Measurements from ENCODE around the gene CCDC200.
"Not testable (repeated sequence)": the region's sequence is repeated elsewhere in the genome, so short reads cannot be mapped to it uniquely, and the experiment has no call there.

CCDC200 gene

DNA sequence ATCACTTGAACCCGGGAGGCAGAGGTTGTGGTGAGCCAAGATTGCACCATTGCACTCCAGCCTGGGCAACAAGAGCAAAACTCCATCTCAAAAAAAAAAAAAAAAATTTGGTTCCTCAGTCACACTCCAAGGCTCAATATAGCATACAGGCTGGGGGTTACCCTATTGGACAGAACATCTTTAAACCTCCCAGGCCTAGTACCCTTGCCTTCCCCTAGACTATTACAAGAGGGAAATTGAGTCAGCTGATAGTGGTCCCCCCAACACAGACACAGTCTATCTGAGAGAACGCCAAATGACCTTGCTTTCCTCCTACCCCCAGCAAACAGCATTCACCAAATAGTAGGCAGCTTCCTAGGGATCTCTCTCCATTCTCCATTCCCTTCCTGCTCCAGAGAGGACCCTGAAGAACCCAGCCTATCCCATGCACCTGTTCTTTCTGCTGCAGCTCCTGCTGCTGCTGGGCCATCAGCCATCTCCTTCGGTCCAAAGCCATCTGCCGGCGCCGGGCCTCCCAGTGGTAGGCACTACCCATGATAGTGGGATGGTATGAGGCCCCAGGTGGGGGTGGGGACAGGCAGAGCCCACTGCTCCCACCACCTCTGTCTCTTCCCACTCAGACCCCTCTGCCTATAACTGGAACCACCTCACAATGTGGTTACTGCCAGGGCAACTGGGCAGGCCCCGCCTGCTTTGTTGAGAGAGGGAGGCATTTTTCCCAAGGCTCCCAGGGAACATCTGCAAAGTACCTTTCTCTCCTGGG lies at the start of gene CCDC200:
CCDC200 (minus strand) TSS at position 604 of the 763 bp plus-strand sequence; CDS start at position 535, 69 bp downstream.
- not testable (repeated sequence) for DNase-seq (ENCODE audit: low spot score)

DNA sequence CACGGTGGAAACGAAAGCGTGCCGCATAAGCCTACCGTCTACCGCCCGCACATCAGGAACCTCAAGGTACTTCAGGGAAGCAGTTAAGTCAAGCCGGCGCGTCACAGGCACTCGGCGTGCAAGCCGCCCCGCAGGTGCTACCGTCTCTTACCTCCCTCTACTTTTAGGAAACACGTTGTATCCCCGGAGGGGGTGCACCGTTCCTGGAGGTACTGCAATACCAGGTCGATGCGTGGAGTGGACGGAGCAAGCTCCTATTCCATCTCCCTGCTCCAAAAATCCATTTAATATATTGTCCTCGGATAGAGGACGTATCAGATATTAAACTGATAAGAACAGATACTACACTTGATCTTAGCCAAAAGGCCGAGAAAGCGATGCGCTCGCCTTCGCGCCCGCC lies 44.5 kb upstream of the CCDC200 start:
- DNase-seq (ENCODE audit: low spot score) = not testable (repeated sequence)

DNA sequence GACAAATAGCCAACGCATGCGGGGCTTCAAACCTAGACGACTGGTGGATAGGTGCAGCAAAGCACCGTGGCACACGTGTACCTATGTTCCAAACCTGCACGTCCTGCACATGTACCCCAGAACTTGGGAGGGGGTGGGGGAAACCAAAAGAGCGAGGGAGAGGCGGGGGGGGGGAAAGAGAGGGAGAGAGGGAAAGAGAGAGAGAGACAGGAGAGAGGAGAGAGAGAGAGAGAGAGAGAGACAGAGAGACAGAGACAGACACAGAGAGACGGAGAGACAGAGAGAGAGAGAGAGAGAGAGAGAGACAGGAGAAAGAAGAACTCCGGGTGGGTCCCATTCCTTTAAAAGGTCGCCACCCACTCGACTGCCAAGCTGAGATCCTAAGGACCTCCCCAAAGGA lies 44.1 kb upstream of the CCDC200 start:
- not testable (repeated sequence) for DNase-seq (ENCODE audit: low spot score)

DNA sequence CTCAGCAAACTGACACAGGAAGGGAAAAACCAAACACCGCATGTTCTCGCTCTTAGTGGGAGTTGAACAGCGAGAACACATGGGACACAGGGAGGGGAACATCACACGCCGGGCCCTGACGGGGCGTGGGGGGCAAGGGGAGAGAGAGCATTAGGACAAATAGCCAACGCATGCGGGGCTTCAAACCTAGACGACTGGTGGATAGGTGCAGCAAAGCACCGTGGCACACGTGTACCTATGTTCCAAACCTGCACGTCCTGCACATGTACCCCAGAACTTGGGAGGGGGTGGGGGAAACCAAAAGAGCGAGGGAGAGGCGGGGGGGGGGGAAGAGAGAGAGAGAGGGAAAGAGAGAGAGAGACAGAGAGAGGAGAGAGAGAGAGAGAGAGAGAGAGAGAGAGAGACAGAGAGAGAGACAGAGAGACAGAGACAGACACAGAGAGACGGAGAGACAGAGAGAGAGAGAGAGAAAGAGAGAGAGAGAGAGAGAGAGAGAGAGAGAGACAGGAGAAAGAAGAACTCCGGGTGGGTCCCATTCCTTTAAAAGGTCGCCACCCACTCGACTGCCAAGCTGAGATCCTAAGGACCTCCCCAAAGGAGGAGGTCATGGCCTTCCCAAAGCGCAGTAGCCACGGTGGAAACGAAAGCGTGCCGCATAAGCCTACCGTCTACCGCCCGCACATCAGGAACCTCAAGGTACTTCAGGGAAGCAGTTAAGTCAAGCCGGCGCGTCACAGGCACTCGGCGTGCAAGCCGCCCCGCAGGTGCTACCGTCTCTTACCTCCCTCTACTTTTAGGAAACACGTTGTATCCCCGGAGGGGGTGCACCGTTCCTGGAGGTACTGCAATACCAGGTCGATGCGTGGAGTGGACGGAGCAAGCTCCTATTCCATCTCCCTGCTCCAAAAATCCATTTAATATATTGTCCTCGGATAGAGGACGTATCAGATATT lies 42.4 kb upstream of the CCDC200 start:
- DNase-seq (ENCODE audit: low spot score) = not testable (repeated sequence)

DNA sequence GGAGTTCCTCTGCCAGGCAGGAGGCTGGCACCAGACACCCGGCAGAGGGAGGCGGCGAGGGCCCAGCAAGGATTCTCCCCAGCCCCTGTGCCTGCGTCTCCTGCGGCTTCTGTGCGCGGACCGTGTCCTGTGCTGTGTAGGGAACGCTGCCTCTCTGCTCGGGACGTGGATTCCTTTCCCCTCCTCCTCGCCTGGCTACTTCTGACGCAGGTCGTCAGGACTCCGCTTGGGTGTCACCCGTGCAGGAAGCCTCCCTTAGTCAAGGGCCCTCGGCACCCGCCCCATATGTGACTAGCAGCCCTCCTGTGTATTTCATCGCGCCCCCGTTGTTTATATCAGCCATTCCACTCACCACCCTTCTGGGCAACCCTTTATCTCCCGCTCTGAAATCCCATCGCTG lies 18.0 kb upstream of the CCDC200 start:
- DNase-seq (ENCODE audit: low spot score) = not testable (repeated sequence)

DNA sequence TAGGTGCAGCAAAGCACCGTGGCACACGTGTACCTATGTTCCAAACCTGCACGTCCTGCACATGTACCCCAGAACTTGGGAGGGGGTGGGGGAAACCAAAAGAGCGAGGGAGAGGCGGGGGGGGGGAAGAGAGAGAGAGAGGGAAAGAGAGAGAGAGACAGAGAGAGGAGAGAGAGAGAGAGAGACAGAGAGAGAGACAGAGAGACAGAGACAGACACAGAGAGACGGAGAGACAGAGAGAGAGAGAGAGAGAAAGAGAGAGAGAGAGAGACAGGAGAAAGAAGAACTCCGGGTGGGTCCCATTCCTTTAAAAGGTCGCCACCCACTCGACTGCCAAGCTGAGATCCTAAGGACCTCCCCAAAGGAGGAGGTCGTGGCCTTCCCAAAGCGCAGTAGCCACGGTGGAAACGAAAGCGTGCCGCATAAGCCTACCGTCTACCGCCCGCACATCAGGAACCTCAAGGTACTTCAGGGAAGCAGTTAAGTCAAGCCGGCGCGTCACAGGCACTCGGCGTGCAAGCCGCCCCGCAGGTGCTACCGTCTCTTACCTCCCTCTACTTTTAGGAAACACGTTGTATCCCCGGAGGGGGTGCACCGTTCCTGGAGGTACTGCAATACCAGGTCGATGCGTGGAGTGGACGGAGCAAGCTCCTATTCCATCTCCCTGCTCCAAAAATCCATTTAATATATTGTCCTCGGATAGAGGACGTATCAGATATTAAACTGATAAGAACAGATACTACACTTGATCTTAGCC lies 12.4 kb upstream of the CCDC200 start:
- DNase-seq (ENCODE audit: low spot score) = not testable (repeated sequence)

DNA sequence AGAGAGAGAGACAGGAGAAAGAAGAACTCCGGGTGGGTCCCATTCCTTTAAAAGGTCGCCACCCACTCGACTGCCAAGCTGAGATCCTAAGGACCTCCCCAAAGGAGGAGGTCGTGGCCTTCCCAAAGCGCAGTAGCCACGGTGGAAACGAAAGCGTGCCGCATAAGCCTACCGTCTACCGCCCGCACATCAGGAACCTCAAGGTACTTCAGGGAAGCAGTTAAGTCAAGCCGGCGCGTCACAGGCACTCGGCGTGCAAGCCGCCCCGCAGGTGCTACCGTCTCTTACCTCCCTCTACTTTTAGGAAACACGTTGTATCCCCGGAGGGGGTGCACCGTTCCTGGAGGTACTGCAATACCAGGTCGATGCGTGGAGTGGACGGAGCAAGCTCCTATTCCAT lies 11.2 kb upstream of the CCDC200 start:
- not testable (repeated sequence) for DNase-seq (ENCODE audit: low spot score)

DNA sequence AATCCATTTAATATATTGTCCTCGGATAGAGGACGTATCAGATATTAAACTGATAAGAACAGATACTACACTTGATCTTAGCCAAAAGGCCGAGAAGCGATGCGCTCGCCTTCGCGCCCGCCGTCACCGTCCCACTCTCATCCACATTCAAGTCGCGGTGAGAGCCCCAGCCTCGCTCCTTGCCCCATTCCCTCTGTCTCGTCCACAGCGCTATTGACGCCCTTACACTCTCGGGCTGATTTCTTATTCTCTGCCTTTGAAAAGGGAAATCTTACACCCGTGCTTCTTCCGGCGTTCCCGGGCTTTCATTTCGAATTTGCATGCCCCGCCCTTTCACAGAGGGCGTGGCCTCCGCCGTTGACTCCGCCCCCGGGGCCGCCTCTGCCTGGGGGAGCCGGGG lies 5.5 kb upstream of the CCDC200 start, which contains the start of gene RNU2-1:
RNU2-1 (minus strand) TSS at position 101 of the 400 bp plus-strand sequence.
- not testable (repeated sequence) for DNase-seq (ENCODE audit: low spot score)

DNA sequence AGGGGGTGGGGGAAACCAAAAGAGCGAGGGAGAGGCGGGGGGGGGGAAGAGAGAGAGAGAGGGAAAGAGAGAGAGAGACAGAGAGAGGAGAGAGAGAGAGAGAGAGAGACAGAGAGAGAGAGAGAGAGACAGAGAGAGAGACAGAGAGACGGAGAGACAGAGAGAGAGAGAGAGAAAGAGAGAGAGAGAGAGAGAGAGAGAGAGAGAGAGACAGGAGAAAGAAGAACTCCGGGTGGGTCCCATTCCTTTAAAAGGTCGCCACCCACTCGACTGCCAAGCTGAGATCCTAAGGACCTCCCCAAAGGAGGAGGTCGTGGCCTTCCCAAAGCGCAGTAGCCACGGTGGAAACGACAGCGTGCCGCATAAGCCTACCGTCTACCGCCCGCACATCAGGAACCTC lies 4.8 kb upstream of the CCDC200 start:
- DNase-seq (ENCODE audit: low spot score) = not testable (repeated sequence)

DNA sequence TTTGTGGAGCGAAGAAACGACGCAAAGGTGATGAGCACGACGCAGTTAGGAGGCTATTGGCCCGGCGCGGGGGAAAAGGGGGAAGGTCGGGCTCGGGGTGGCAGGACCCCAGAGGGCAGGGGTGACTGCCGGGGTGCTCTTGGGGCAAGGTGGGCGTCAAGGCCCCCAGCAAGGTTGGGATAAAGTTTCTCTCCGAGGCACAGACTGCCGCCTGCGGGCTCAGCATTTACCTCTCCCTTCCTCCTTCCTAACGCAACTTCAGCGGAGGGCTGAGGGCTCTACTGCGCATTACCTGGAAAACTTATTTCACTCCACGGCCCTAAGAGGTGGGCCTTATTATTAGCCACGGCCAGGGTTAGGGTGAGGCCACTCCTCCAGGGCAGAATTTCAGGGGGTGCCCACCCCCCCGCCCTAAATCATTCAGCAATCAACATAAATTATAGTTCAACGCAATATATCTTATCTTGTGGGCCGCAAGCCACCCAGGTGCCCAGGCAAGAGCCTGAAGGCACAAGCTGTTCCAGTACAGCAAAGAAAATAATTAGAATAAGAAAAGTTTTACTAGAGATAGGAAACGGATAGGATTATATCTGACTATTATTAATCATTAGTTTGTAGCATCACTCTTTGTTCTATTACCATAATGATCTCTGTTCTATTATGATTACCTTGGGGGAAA lies 3.7 kb upstream of the CCDC200 start:
- DNase-seq (ENCODE audit: low spot score) = not testable (repeated sequence)

DNA sequence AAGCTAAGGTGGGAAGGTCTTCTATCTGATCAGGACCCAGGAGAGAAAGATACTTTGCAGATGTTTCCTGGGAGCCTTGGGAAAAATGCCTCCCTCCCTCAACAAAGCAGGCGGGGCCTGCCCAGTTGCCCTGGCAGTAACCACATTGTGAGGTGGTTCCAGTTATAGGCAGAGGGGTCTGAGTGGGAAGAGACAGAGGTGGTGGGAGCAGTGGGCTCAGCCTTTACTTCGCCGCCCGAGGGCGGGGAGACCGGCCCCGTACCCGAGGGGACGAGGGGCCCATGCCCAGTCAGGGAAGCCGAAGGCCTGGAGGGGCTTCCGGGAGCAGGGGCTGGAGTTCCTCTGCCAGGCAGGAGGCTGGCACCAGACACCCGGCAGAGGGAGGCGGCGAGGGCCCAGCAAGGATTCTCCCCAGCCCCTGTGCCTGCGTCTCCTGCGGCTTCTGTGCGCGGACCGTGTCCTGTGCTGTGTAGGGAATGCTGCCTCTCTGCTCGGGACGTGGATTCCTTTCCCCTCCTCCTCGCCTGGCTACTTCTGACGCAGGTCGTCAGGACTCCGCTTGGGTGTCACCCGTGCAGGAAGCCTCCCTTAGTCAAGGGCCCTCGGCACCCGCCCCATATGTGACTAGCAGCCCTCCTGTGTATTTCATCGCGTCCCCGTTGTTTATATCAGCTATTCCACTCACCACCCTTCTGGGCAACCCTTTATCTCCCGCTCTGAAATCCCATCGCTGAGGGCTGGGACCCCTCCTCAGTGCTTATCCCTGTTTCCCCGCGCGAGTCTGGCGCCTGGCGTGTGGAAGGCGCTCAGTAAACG lies 3.0 kb upstream of the CCDC200 start:
- DNase-seq (ENCODE audit: low spot score) = not testable (repeated sequence)

DNA sequence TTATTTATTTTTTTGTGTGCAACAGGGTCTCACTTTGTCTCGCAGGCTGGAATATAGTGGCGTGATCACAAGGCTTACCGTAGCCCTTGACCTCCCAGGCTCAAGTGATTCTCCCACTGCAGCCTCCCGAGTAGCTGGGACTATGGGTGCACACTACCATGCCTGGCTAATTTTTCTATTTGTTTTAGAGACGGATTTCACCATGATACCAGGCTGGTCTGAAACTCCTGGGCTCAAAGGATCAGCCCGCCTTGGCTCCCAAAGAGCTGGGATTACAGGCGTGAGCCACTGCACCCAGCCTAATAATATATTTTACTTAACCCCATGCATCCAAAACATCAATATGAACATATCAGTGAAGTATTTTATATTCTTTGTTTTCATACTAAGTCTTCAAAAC lies 2.0 kb downstream of the CCDC200 start:
- DNase-seq (ENCODE audit: low spot score) = no peak

DNA sequence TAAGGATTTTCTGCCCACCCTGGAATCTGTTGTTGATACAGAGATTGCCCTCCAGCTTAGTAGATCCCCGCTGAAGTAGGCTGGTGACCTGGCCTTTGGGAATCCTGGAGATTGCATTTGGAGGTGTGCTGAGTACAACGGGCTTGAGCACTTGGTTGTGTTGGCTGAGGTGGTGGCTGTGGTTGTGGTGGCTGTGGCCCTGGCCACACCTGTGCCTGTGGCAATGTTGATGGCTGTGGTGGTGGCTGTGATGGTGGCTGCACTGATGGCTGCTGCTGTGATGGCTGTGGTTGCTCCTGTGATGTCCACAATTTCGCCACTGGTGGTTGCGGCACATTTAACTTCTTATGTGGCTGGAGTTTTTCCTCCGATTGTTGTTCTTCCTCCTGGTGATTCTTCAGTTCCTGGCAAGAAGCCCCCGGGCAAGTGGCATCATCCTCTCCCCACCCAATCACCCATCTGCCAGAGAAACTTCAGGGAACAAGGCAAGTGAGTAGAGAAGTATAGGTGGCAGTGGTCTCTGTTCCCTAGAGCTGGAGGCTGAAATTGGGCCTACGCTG lies 4.2 kb downstream of the CCDC200 start:
- no peak for DNase-seq (ENCODE audit: low spot score)

DNA sequence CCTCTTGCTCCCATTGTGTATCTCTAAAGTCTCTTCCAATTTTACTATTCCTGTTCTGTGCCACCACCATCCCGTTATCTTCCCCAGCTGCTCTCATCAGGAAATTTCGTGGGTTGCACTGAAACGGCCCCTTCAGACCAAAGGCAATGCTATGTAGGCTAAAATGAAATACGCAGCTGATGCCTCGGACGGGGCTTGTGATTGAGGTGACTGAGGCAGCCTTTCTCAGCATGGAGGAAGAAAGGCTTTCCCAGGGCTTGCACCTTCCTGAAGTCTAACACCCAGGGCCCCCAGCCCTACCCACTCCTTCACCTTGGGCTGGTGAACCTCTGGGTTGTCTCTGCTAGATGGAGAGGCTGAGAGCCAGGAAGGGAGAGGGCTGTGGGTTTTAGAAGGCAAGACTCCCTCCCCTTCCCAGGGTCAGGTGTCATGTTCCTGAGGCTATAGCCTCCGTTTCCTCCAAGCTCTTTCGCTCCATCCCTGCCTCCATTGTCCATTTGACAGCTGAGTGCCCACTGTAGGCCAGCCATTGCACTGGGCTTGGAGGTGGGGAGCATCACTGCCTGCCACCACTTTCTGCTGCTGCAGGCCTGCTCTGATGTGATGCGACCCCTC lies 7.8 kb downstream of the CCDC200 start:
- DNase-seq (ENCODE audit: low spot score) = no peak

DNA sequence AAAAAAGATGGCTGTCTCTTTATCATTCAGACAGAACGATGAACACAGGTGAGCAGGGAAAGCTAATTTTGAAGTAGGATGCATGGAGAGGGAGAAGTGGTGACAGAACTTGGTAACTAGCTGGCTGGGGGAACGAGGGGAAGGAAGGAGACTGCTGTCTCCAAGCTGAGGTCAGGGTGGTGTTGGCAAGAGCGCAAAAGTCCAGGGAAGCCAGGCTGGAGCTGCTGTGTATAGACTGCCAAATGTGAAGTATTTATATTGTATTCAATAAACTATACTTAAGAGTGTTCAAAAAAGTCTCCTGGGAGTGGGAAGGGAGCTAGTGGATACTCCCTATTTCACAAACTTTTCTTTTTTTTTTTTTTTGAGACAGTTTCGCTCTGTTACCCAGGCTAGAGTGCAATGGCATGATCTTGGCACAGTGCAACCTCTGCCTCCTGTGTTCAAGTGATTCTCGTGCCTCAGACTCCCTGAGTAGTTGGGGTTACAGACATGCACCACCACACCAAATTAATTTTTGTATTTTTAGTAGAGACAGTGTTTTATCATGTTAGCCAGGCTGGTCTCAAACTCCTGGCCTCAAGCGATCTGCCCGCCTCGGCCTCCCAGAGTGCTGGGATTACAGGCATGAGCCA lies 8.6 kb downstream of the CCDC200 start:
- no peak for DNase-seq (ENCODE audit: low spot score)

DNA sequence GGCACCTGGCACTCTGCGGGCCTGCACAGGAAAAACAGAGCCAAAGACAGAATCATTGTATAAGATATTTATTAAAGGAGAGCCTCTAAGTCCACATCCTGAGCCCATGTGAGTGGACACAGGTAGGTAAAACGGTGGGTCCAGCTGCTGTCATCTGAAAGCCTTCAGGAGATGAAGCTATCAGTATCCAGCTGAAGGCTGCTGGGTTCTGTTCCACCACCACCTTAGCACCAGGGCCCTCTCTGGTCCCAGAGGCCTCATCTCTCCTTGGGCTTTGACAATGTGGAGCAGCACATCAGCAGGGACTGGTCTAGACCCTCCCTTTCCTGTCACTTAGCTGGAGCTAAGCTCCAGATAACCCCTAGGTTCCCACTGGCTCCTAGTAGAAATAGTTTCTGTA lies 9.4 kb downstream of the CCDC200 start:
- no peak for DNase-seq (ENCODE audit: low spot score)

DNA sequence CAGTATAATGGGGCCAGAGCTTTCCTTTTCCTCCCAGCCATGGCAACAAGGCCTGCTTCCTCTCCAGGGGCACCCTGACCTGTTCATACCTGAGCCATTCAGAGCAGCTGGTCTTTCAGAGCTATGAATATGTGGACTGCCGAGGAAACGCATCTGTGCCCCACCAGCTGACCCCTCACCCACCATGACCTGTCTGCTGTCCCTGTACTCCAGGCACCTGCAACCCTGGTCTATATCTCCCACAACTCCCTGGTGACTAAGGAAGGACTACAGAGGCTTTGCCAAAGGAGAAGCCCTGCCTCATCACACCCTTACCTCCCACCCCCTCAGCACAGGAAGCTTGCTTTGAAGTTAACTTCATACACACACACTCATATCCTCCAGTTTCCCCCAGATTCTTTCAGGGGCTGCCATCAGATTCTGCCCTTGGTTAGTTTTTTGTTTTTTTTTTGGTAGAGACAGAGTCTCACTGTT lies 10.8 kb downstream of the CCDC200 start:
- DNase-seq (ENCODE audit: low spot score) = no peak

DNA sequence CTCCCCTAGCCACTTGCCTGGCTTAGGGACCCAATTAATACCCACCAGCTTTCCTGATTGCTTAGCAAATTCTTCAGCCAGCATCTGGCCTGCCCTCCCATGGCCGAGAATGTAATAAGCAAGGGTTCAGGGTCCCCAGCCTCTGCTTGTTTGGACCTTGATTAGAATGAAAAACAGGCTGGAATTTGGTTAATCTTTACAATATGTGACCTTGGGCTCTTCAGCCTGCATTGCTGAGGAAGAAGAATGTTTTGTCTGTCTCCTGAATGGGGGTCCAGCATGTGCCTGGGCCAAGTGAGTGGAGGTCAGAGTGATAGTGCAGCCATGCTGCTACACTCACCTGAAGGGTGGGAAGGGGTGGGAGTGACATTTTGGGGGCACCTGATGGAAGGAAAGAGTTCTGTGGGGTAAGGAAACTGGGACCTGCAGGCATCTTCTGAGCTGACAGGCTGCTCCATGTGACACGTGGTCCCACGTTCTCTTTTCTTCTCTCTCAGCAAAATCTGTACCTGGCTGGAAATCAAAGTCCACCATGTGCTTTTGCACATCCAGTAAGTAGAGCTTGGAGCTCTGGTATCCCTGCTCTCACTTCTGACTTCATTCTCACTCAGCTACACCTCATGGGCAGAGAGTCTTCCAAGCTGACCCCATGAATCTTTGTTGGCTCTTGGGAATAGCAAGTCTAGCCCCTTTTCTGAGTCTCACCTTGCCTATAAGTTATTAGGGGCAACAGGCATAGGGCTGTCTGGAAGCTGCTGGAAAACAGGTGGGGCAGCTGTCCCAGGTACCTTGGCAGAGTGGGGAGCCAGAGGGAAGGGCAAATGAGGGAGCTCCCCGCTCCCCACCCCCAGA lies 11.4 kb downstream of the CCDC200 start:
- DNase-seq (ENCODE audit: low spot score) = no peak

Data from CD4-positive, alpha-beta T cell treated with Interleukin-15 for 4 hours (primary cell).